ENCODE data around the gene PGAM5. TPM values are rescaled to one million over a fixed set of nuclear protein-coding genes. Genes with fewer than 3 reads are reported as not detected.

PGAM5 gene
- total and polyA plus RNA-seq, 2 of the 13 experiments (the other 11 are each of a cell fraction or from before 2014, with no cell fraction given), result 18.0 to 77.9 TPM

DNA sequence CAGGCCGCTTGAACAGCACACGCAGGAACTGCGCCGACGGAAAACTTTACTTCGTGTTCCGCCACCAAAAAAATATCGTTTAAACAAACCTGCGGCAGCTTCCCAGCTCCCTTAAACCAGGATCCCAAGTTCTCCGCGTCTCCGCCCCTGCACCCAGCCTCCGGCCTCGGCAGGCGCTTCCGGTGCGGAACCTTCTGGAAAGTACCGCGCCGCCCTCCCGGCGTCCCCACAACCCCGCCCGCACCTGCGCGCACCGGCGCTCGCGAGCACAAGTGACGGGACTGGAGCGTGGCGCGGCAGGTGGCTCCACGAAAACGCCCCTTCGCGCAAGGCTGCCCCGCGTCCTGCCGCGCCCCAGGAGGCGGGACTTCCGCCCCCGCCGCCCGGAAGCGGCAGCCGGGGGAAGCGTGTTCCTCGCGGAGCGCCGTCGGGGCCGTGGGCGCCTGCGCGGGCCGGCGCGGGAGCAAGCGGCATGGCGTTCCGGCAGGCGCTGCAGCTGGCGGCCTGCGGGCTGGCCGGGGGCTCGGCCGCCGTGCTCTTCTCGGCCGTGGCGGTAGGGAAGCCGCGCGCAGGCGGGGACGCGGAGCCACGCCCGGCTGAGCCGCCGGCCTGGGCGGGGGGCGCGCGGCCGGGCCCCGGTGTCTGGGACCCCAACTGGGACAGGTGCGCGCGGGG lies at the start of gene PGAM5 (continued):
- TF ChIP-seq ZFYVE20 (CRISPR knock-in tag; IDR thresholded peaks at IDR 0.05; ENCODE audit: borderline replicate concordance, low read depth) (no peak), ZNF143 (CRISPR knock-in tag; IDR thresholded peaks at IDR 0.05) (peak; percentile 55), DNMT3B (CRISPR knock-in tag; conservative IDR thresholded peaks at IDR 0.05) (0 out of 2 replicates have a peak, but pooled peaks have one; percentile 87), ZNF496 (CRISPR knock-in tag; IDR thresholded peaks at IDR 0.05; ENCODE audit: insufficient replicate concordance) (no peak), IKZF4 (CRISPR knock-in tag; IDR thresholded peaks at IDR 0.05; ENCODE audit: borderline replicate concordance, low read depth, not compliant biosample characterization) (peak; percentile 73), ZNF569 (CRISPR knock-in tag; IDR thresholded peaks at IDR 0.05; ENCODE audit: borderline replicate concordance) (no peak), ZNF782 (CRISPR knock-in tag; IDR thresholded peaks at IDR 0.05; ENCODE audit: borderline replicate concordance) (peak; percentile 79; the same call in 1 of the 2 replicates), ZNF431 (CRISPR knock-in tag; IDR thresholded peaks at IDR 0.05; ENCODE audit: borderline replicate concordance, low read depth) (peak; percentile 71), SIX1 (CRISPR knock-in tag; IDR thresholded peaks at IDR 0.05; ENCODE audit: borderline replicate concordance) (0 out of 2 replicates have a peak, but pooled peaks have one; percentile 32), ZNF282 (IDR thresholded peaks at IDR 0.05; ENCODE audit: partially characterized antibody) (no peak), SRY (CRISPR knock-in tag; IDR thresholded peaks at IDR 0.05) (peak; percentile 77; the same call in 1 of the 2 replicates), ZNF558 (CRISPR knock-in tag; IDR thresholded peaks at IDR 0.05; ENCODE audit: borderline replicate concordance) (peak; percentile 81; the same call in 1 of the 2 replicates), FOSL1 (CRISPR knock-in tag; IDR thresholded peaks at IDR 0.05; ENCODE audit: borderline replicate concordance) (no peak), ZNF17 (CRISPR knock-in tag; IDR thresholded peaks at IDR 0.05) (no peak), FOXJ3 (CRISPR knock-in tag; IDR thresholded peaks at IDR 0.05; ENCODE audit: borderline replicate concordance) (no peak), THAP7 (CRISPR knock-in tag; IDR thresholded peaks at IDR 0.05) (peak; percentile 85; the same call in 1 of the 2 replicates), ZNF598 (CRISPR knock-in tag; IDR thresholded peaks at IDR 0.05; ENCODE audit: borderline replicate concordance) (no peak; the same call in 1 of the 2 replicates), IKZF1 (IDR thresholded peaks at IDR 0.05) (no peak), ATAD3A (CRISPR knock-in tag; IDR thresholded peaks at IDR 0.05) (0 out of 2 replicates have a peak, but pooled peaks have one; percentile 23), FUBP1 (CRISPR knock-in tag; IDR thresholded peaks at IDR 0.05; ENCODE audit: borderline replicate concordance) (no peak), NR1H2 (CRISPR knock-in tag; IDR thresholded peaks at IDR 0.05; ENCODE audit: borderline replicate concordance, low read depth) (no peak), ARNTL (CRISPR knock-in tag; IDR thresholded peaks at IDR 0.05) (no peak), ZNF367 (CRISPR knock-in tag; IDR thresholded peaks at IDR 0.05; ENCODE audit: borderline replicate concordance) (no peak; the same call in 1 of the 2 replicates), ARNT2 (CRISPR knock-in tag; IDR thresholded peaks at IDR 0.05; ENCODE audit: low read depth) (peak; percentile 77), ZSCAN20 (CRISPR knock-in tag; IDR thresholded peaks at IDR 0.05; ENCODE audit: borderline replicate concordance) (peak; percentile 70; the same call in 1 of the 2 replicates), SNRNP70 (IDR thresholded peaks at IDR 0.05; ENCODE audit: low read depth, low read length) (no peak)
- TF ChIP-seq, protein P1, sequence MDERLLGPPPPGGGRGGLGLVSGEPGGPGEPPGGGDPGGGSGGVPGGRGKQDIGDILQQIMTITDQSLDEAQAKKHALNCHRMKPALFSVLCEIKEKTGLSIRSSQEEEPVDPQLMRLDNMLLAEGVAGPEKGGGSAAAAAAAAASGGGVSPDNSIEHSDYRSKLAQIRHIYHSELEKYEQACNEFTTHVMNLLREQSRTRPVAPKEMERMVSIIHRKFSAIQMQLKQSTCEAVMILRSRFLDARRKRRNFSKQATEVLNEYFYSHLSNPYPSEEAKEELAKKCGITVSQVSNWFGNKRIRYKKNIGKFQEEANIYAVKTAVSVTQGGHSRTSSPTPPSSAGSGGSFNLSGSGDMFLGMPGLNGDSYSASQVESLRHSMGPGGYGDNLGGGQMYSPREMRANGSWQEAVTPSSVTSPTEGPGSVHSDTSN (CRISPR knock-in tag; IDR thresholded peaks at IDR 0.05), result no peak
